SK-N-SH (cell line): Measurements from ENCODE around the gene IL15RA. TPM values are rescaled to one million over a fixed set of nuclear protein-coding genes. Genes with fewer than 3 reads are reported as not detected.

Experiments used
- CTCF ChIA-PET: fragments of 300-600, 350-600 bp; formaldehyde crosslinking; extraction: SDS; loops from one replicate; lab custom pipeline; 2021; lab: Yijun Ruan, JAX
- POLR2A ChIA-PET: fragments of 350-600 bp; sonication (Branson Sonifier 250); formaldehyde crosslinking; extraction: SDS; loops from one replicate; lab custom pipeline; 2020; ENCODE audit warnings: antibody characterized with exemption, inconsistent platforms; lab: Yijun Ruan, JAX
- DNase-seq: peaks from one replicate; pipeline ENCODE4 v3.0.0; 2012
- H2AFZ ChIP-seq: fragments of 200-600 bp; sonication (generic); 2 replicates; pipeline ENCODE4 v1.8.1; 2016; ENCODE audit warnings: antibody characterized with exemption, mild to moderate bottlenecking, low read depth
- H3F3A ChIP-seq: fragments of 200-600 bp; sonication (generic); replicated peaks from 2 replicates; pipeline ENCODE3; 2016; ENCODE audit warnings: antibody characterized with exemption, mild to moderate bottlenecking; ENCODE audit not compliant: insufficient read depth
- H3K27ac ChIP-seq, 2 experiments: fragments of 200-500 bp in 1 of 2; fragments of 200-600 bp in 1 of 2; sonication (Bioruptor generic) in 1 of 2; sonication (generic), shearing (Covaris generic) in 1 of 2; 2 replicates each; pipeline versions ENCODE4 v1.5.1 to v1.6.1; 2014 to 2016; ENCODE audit warnings: low read depth in 2 of 2, inconsistent platforms in 1 of 2, low read length in 1 of 2, mild to moderate bottlenecking in 1 of 2, mixed read lengths in 1 of 2
- H3K27me3 ChIP-seq: fragments of 200-600 bp; sonication (generic), shearing (Covaris generic); 2 replicates; pipeline ENCODE4 v1.6.1; 2016; ENCODE audit warnings: mixed run types; ENCODE audit not compliant: insufficient read depth
- H3K36me3 ChIP-seq, 2 experiments: fragments of 200-500 bp in 1 of 2; fragments of 200-600 bp in 1 of 2; sonication (Bioruptor generic) in 1 of 2; sonication (generic) in 1 of 2; replicated peaks in 1 of 2; 2 replicates each; pipeline versions ENCODE3 to v1.5.1; 2014 to 2016; ENCODE audit warnings: low read length in 1 of 2, mild to moderate bottlenecking in 1 of 2; ENCODE audit not compliant: insufficient read depth in 2 of 2, control insufficient read depth in 1 of 2
- H3K4me1 ChIP-seq, 2 experiments: fragments of 200-500 bp in 1 of 2; fragments of 200-600 bp in 1 of 2; sonication (Bioruptor generic) in 1 of 2; sonication (generic), shearing (Covaris generic) in 1 of 2; 2 replicates each; pipeline versions ENCODE4 v1.5.1 to v1.6.1; 2014 to 2016; ENCODE audit warnings: low read depth in 1 of 2, low read length in 1 of 2, mixed run types in 1 of 2; ENCODE audit not compliant: insufficient read depth in 2 of 2, control insufficient read depth in 1 of 2
- H3K4me2 ChIP-seq: fragments of 200-600 bp; sonication (generic), shearing (Covaris generic); 2 replicates; pipeline ENCODE4 v1.6.1; 2017; ENCODE audit warnings: mixed run types
- H3K4me3 ChIP-seq, 2 experiments: fragments of 200-500 bp in 1 of 2; fragments of 200-600 bp in 1 of 2; sonication (Bioruptor generic) in 1 of 2; sonication (generic), shearing (Covaris generic) in 1 of 2; 2 replicates each; pipeline versions ENCODE4 v1.5.1 to v1.8.1; 2014 to 2016; ENCODE audit warnings: low read depth in 2 of 2, inconsistent platforms in 1 of 2, low read length in 1 of 2, mild to moderate bottlenecking in 1 of 2, mixed read lengths in 1 of 2, moderate library complexity in 1 of 2
- H3K79me2 ChIP-seq: fragments of 200-600 bp; sonication (generic); 2 replicates; pipeline ENCODE4 v1.8.1; 2017; ENCODE audit warnings: mild to moderate bottlenecking; ENCODE audit not compliant: insufficient read depth
- H3K9ac ChIP-seq: fragments of 200-600 bp; sonication (generic); 2 replicates; pipeline ENCODE4 v1.6.1; 2017; ENCODE audit warnings: mixed run types
- H3K9me2 ChIP-seq: fragments of 200-600 bp; sonication (generic); 2 replicates; pipeline ENCODE4 v1.6.1; 2017; ENCODE audit warnings: mixed run types
- H3K9me3 ChIP-seq: fragments of 200-600 bp; sonication (generic); 2 replicates; pipeline ENCODE4 v1.6.1; 2017; ENCODE audit warnings: mixed run types, mild to moderate bottlenecking, moderate library complexity
- H4K20me1 ChIP-seq: fragments of 200-600 bp; sonication (generic); 2 replicates; pipeline ENCODE4 v1.6.1; 2017; ENCODE audit warnings: mild to moderate bottlenecking, mixed run types; ENCODE audit not compliant: insufficient read depth
- CHD2 ChIP-seq: fragments of 150-350 bp; IDR thresholded peaks from 2 replicates; pipeline ENCODE4 v1.6.1; 2018; ENCODE audit warnings: low read length; ENCODE audit not compliant: partially characterized antibody
- EP300 ChIP-seq, 2 experiments: IDR thresholded peaks; 2 replicates each; pipeline versions ENCODE4 v1.4.0 to v1.6.1; 2012; ENCODE audit warnings: borderline replicate concordance in 1 of 2, low read depth in 1 of 2, low read length in 1 of 2
- FOXM1 ChIP-seq: IDR thresholded peaks from 2 replicates; pipeline ENCODE4 v1.4.0; 2012; ENCODE audit warnings: low read depth, mild to moderate bottlenecking
- GABPA ChIP-seq: IDR thresholded peaks from 2 replicates; pipeline ENCODE4 v1.4.0; 2012; ENCODE audit warnings: low read depth, mild to moderate bottlenecking
- GATA2 ChIP-seq: sonication (generic); formaldehyde crosslinking; IDR thresholded peaks from 2 replicates; pipeline ENCODE4 v1.5.0; 2020; ENCODE audit warnings: mild to moderate bottlenecking, missing genetic modification reagents
- MAX ChIP-seq: IDR thresholded peaks from 2 replicates; pipeline ENCODE4 v1.4.0; 2012; ENCODE audit warnings: low read depth
- MEF2A ChIP-seq: IDR thresholded peaks from 2 replicates; pipeline ENCODE4 v1.4.0; 2012; ENCODE audit warnings: low read depth, borderline replicate concordance
- MXI1 ChIP-seq: IDR thresholded peaks from 2 replicates; pipeline ENCODE4 v1.6.1; 2012; ENCODE audit warnings: mild to moderate bottlenecking, low read depth, low read length, improper control_type of control experiment
- NFIC ChIP-seq: IDR thresholded peaks from 2 replicates; pipeline ENCODE4 v1.4.0; 2012; ENCODE audit warnings: borderline replicate concordance
- NRF1 ChIP-seq: IDR thresholded peaks from 2 replicates; pipeline ENCODE4 v1.6.1; 2012; ENCODE audit warnings: low read depth, mild to moderate bottlenecking, low read length
- REST ChIP-seq: IDR thresholded peaks from 2 replicates; pipeline ENCODE4 v1.6.1; 2012; ENCODE audit warnings: mild to moderate bottlenecking, low read depth, low read length, moderate library complexity
- RFX5 ChIP-seq: IDR thresholded peaks from 2 replicates; pipeline ENCODE4 v1.6.1; 2012; ENCODE audit warnings: mild to moderate bottlenecking, improper control_type of control experiment, low read length
- RXRA ChIP-seq: IDR thresholded peaks from 2 replicates; pipeline ENCODE4 v1.4.0; 2012; ENCODE audit warnings: low read depth, mild to moderate bottlenecking, borderline replicate concordance
- SIN3A ChIP-seq: IDR thresholded peaks from 2 replicates; pipeline ENCODE4 v1.6.1; 2012; ENCODE audit warnings: low read depth, mild to moderate bottlenecking, low read length, moderate library complexity, borderline replicate concordance
- SMC3 ChIP-seq: IDR thresholded peaks from 2 replicates; pipeline ENCODE4 v1.6.1; 2012; ENCODE audit warnings: low read depth, low read length, improper control_type of control experiment
- ZBTB33 ChIP-seq: IDR thresholded peaks from 2 replicates; pipeline ENCODE4 v1.4.0; 2012; ENCODE audit warnings: low read depth, borderline replicate concordance
- WGBS: methylation state at CpG from one replicate; pipeline ENCODE4 v1.1.6; 2017; ENCODE audit warnings: low lambda C conversion rate; 5-methylcytosine and 5-hydroxymethylcytosine counted together
- polyA plus RNA-seq, 3 experiments: library from polyadenylated mRNA; depleted of rRNA; stranded (reverse); fragments of >200 nt; gene quantifications; 2 replicates each; pipeline ENCODE4 v1.2.3, GENCODE V29; 2012
- TF ChIP-seq, protein P1 (sequence below): IDR thresholded peaks from 2 replicates; pipeline ENCODE4 v1.4.0; 2012; ENCODE audit warnings: low read depth, borderline replicate concordance

The IL15RA gene
- polyA plus RNA-seq, 1 of the 3 experiments (the other 2 are of a cell fraction) = 2.1 TPM

DNA sequence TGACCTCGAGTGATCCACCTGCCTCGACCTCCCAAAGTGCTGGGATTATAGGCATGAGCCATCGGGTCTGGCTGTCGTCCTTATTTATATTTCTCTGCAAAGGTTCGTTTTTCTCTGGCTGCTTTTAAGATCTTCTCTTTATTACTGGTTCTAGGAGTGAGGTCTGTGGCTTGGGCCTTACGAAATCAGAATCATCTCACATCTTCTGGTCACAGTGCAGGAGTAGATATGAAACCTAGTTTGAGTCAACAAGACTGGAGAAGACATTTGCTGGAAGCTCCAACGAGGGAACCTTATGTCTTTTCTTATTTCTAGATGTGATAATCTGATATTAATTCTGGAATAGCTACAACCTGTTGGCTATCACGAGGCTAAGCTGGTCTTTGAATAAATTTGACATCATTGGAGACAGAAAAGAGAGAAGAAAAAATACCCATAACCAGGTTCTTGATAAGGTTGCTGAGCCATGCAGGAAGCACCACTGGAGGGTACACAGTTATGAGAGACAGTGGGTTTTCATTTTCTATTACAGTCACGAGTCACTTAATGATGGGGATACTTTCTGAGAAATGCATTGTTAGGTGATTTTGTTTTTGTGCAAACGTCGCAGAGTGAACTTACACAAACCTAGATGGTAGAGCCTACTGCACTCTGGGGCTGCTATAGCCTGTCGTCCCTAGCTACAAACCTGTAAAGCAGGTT, 25.6 kb upstream of the IL15RA start (continued):
- TF ChIP-seq EP300 (IDR thresholded peaks at IDR 0.05; ENCODE audit: borderline replicate concordance in 1 of 2, low read depth in 1 of 2, low read length in 1 of 2) = no peak
- TF ChIP-seq MEF2A = no peak
- no peak for TF ChIP-seq CHD2
- no peak for TF ChIP-seq MAX
- no peak for TF ChIP-seq NFIC
- TF ChIP-seq REST = no peak

GRCh38 chr10:5999440-6000165, 22.3 kb upstream of the IL15RA start:
- H2AFZ ChIP-seq = no peak overlapping the region; the same call in 1 of the 2 replicates
- H3K4me2 ChIP-seq = no peak overlapping the region
- H3F3A ChIP-seq = no peaks in the 10 kb centered on the region
- H3K27ac ChIP-seq = no peak overlapping the region
- H3K9ac ChIP-seq = no peak overlapping the region
- WGBS = 12% methylated on average over 15 of the region's 20 CpGs
- H3K4me1 ChIP-seq = no peaks in the 10 kb centered on the region
- H3K27me3 ChIP-seq = peaks cover 30% of the 10 kb centered on the region
- ChIA-PET CTCF (interaction anchor here (1.0 kb wide), 1 partner anchor 15 kb away, joined by 3 read pairs; no protein-coding TSS in a partner anchor), POLR2A (no interaction called here)
- H3K79me2 ChIP-seq = no peaks in the 10 kb centered on the region
- H3K4me3 ChIP-seq = no peak overlapping the region
- peaks cover 2% of the 10 kb centered on the region; the same call in 1 of the 2 replicates for H3K9me3 ChIP-seq
- no peak for DNase-seq
- no peaks in the 10 kb centered on the region for H3K36me3 ChIP-seq
- H4K20me1 ChIP-seq = no peaks in the 10 kb centered on the region
- H3K9me2 ChIP-seq = no peaks in the 10 kb centered on the region
- TF ChIP-seq CHD2 (no peak), REST (no peak), SMC3 (no peak), FOXM1 (no peak), NRF1 (no peak), MEF2A (no peak), RXRA (no peak), MXI1 (no peak), GATA2 (CRISPR knock-in tag) (no peak), EP300 (IDR thresholded peaks at IDR 0.05; ENCODE audit: borderline replicate concordance in 1 of 2, low read depth in 1 of 2, low read length in 1 of 2) (no peak), MAX (no peak), SIN3A (no peak), RFX5 (no peak), ZBTB33 (no peak), GABPA (no peak)
- TF ChIP-seq, protein P1, sequence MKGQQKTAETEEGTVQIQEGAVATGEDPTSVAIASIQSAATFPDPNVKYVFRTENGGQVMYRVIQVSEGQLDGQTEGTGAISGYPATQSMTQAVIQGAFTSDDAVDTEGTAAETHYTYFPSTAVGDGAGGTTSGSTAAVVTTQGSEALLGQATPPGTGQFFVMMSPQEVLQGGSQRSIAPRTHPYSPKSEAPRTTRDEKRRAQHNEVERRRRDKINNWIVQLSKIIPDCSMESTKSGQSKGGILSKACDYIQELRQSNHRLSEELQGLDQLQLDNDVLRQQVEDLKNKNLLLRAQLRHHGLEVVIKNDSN = no peak
